AG04449 (cell line): ENCODE data around the gene SECISBP2.

Experiments
- CTCF ChIA-PET: fragments of 350-600 bp; formaldehyde crosslinking; extraction: SDS; loops from one replicate; lab custom pipeline; 2021; ENCODE audit warnings: antibody characterized with exemption; lab: Yijun Ruan, JAX
- POLR2A ChIA-PET: fragments of 400-600, 350-600 bp; formaldehyde crosslinking; extraction: SDS; loops from one replicate; lab custom pipeline; 2020; ENCODE audit warnings: antibody characterized with exemption, inconsistent platforms; lab: Yijun Ruan, JAX
- DNase-seq: peaks from one replicate; pipeline ENCODE4 v3.0.0-alpha.2; 2010; ENCODE audit warnings: low read depth, low spot score
- H3K4me3 ChIP-seq: 2 replicates; pipeline ENCODE4 v1.5.1; 2011; ENCODE audit warnings: low read depth, mild to moderate bottlenecking, control low read depth, low read length
- CTCF ChIP-seq: IDR thresholded peaks from one replicate; pipeline ENCODE4 v1.5.1; 2011; ENCODE audit warnings: mild to moderate bottlenecking, moderate library complexity, low read length, control low read depth, inconsistent platforms; ENCODE audit not compliant: insufficient read depth; ENCODE audit errors: missing control alignments

SECISBP2 gene

GRCh38 chr9:89398621-89399020 lies 80.3 kb downstream of the SECISBP2 start:
- ChIA-PET CTCF (no interaction called here), POLR2A (no interaction called here)
- no peak overlapping the region for H3K4me3 ChIP-seq
- no peak for TF ChIP-seq CTCF
- no peak for DNase-seq

- POLR2A ChIA-PET = no interaction called here
- H3K4me3 ChIP-seq = no peak overlapping the region
- DNase-seq = no peak
- TF ChIP-seq CTCF = no peak
- CTCF ChIA-PET = interaction anchor here (1.2 kb wide), 1 partner anchor 148 kb away, joined by 3 read pairs; no protein-coding TSS in a partner anchor
Observed at GRCh38 chr9:89400403-89401116, 82.3 kb downstream of the SECISBP2 start.

- CTCF ChIA-PET = no interaction called here
- no peak overlapping the region for H3K4me3 ChIP-seq
- POLR2A ChIA-PET = no interaction called here
- no peak for TF ChIP-seq CTCF
- DNase-seq = no peak
Observed at GRCh38 chr9:89402695-89403427, 84.6 kb downstream of the SECISBP2 start.

- ChIA-PET POLR2A (no interaction called here), CTCF (no interaction called here)
Observed at GRCh38 chr9:89404074-89404473, 85.8 kb downstream of the SECISBP2 start.

GRCh38 chr9:89405826-89406225 lies 87.5 kb downstream of the SECISBP2 start:
- ChIA-PET CTCF (no interaction called here), POLR2A (no interaction called here)
- no peak overlapping the region for H3K4me3 ChIP-seq
- no peak for DNase-seq
- no peak for TF ChIP-seq CTCF

More at GRCh38 chr9:89404074-89404473, 85.8 kb downstream of the SECISBP2 start:
- DNase-seq = no peak
- TF ChIP-seq CTCF = no peak
- no peak overlapping the region for H3K4me3 ChIP-seq

GRCh38 chr9:89407070-89407469 lies 88.8 kb downstream of the SECISBP2 start:
- POLR2A ChIA-PET = no interaction called here
- CTCF ChIA-PET = no interaction called here
- DNase-seq = no peak
- no peak overlapping the region for H3K4me3 ChIP-seq
- TF ChIP-seq CTCF = no peak
